ENCODE results near the gene SLC9A1.

DNA sequence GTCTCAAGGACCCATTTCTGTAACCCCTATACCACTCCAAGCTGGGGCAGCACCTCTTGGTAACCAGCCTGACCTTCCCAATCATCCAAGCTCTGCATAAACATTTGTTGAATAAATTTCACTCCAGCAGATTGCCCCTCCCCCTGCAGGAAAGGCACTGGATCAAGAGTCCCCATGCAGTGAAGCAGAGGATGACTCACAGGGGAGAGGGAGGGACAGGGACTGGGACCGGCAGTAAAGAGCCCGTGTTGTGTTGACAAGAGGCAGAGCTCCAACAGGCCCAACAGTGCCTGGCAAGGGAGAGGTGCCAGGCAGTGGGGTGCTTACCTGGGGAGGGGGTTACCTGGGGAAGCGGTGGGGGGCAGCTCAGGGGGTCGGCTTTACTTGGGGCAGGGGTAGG lies 32.3 kb downstream of the SLC9A1 start:
- TF ChIP-seq, protein P1, sequence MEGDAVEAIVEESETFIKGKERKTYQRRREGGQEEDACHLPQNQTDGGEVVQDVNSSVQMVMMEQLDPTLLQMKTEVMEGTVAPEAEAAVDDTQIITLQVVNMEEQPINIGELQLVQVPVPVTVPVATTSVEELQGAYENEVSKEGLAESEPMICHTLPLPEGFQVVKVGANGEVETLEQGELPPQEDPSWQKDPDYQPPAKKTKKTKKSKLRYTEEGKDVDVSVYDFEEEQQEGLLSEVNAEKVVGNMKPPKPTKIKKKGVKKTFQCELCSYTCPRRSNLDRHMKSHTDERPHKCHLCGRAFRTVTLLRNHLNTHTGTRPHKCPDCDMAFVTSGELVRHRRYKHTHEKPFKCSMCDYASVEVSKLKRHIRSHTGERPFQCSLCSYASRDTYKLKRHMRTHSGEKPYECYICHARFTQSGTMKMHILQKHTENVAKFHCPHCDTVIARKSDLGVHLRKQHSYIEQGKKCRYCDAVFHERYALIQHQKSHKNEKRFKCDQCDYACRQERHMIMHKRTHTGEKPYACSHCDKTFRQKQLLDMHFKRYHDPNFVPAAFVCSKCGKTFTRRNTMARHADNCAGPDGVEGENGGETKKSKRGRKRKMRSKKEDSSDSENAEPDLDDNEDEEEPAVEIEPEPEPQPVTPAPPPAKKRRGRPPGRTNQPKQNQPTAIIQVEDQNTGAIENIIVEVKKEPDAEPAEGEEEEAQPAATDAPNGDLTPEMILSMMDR (IDR thresholded peaks at IDR 0.05): no peak
- peak; percentile 29 to 64 for TF ChIP-seq POLR2AphosphoS5 (IDR thresholded peaks at IDR 0.05)

All from upper lobe of left lung (tissue), 4 donors.